NCI-H2227 (cell line): ENCODE measurements around the gene PPIB.
"Not testable (repeated sequence)": the region's sequence is repeated elsewhere in the genome, so short reads cannot be mapped to it uniquely, and the experiment has no call there.

ENCODE experiments used
- DNase-seq: peaks from one replicate; lab custom pipeline; 2025; ENCODE audit not compliant: unreplicated experiment; lab: John Stamatoyannopoulos, UW

The PPIB gene

GRCh38 chr15:64110950-64111678, 51.7 kb downstream of the PPIB start:
- no peak for DNase-seq

GRCh38 chr15:64110108-64110701, 52.6 kb downstream of the PPIB start:
- not testable (repeated sequence) for DNase-seq

DNA sequence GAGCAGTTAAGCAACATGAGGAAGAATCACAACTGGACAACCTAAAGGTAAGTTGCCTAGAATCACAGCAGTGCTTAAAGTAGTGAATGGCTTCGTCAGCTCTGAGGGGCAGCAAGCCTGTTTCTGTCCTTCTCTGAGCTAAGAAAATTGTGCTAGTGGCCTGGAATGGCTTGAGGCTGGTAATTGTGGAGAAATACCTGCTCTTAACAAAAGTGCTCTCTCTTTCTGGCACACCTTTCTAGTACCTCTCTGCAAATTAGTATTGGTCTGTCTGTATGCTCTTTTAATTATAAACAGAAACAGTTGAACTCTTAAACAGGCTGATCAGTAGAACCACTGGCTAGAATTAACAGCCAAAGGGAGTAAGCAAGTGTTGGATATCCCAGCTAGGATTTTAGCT, 55.5 kb downstream of the PPIB start:
- DNase-seq = no peak
